ENCODE results near the gene DLG2. TPM values are rescaled to one million over a fixed set of nuclear protein-coding genes. Genes with fewer than 3 reads are reported as not detected.
"Not testable (repeated sequence)": the region's sequence is repeated elsewhere in the genome, so short reads cannot be mapped to it uniquely, and the experiment has no call there.

Gene DLG2
- total RNA-seq, 1 donor from 2014 or later, result 0.18 TPM

DNA sequence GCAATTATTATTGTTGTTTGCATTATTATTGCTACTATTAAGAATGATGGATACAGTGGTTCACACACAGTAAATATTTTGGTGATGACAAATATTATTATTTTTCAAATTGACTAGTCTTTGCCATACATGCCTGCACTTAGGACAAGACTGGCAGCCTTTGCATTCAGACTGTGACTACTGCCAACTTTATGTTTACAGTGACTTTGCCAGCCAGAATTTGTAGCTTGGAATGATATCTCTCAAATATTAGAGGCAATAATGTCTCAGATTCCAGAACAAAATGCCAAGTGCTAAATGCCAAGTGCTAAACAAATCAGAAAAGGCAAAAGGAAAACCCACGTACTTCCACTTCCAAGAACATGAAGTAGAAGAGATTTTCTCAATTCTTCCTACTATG lies 823.1 kb downstream of the DLG2 start:
- DNase-seq (ENCODE audit: extremely low read depth, low read depth, low spot score), result no peak

DNA sequence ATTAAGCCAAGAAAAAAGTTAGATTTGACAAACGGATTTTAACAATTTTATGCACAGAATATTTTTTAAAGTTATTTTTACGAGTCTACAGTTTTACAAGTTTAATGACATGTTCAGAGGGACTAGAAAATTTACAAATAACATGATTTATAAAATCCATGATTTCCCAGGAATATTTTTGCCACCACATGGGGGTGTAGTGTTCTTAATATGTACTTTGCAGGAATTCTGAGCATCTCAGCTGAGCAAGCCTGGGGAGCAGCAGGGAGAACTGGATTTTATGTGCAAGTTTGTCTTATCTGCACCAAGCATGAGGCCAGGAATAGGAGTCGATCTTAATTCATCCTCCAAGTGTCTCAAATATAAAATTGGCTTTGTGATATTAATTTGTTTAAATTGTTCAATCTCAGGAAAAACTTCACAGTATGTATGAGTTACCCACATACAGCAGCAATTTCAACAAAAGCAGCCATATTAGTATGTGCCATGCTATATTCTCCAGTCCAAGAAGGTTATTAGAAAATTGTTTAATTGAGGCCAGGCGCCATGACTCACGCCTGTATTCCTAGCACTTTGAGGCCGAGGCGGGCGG lies 826.3 kb downstream of the DLG2 start:
- no peak for DNase-seq (ENCODE audit: extremely low read depth, low read depth, low spot score)

DNA sequence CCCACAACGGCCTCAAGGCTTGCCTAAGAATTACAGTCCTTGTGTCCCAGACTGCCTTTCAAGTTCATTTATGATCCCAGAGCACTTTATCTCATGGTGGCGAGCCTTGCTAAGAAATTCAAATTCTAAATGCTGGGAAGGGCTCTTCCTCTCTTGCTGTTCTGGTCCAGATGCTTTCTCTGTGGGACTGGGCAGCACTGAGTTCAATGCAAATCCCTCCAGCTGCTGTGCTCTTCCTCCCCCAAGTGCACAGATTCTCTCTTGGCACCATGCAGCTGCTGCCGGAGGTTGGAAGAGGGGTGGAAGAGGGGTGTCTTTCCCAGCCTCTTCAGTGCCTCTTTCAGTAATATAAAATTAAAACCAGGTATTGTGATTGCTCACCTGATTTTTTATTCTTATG lies 828.0 kb downstream of the DLG2 start:
- DNase-seq (ENCODE audit: extremely low read depth, low read depth, low spot score), result no peak

DNA sequence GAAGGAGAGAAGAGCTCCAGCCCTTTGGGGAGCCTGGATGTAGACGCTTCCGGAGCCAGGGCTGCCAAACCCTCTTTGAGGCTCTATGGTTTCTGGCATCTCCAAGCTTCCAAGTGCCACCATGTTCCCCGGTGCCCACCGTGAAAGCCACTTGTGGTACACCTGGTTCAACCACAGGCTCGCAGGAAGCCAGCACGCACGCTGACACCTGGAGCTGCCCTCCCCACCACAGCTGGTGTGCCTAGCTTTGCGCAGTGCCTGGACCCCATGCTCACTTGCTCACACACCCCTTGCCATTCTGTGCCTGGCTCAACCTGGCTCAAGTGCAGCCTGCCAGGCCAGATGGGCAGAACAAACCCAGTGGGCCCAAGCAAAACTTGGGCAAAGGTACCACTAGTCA lies 831.4 kb downstream of the DLG2 start:
- no peak for DNase-seq (ENCODE audit: extremely low read depth, low read depth, low spot score)

DNA sequence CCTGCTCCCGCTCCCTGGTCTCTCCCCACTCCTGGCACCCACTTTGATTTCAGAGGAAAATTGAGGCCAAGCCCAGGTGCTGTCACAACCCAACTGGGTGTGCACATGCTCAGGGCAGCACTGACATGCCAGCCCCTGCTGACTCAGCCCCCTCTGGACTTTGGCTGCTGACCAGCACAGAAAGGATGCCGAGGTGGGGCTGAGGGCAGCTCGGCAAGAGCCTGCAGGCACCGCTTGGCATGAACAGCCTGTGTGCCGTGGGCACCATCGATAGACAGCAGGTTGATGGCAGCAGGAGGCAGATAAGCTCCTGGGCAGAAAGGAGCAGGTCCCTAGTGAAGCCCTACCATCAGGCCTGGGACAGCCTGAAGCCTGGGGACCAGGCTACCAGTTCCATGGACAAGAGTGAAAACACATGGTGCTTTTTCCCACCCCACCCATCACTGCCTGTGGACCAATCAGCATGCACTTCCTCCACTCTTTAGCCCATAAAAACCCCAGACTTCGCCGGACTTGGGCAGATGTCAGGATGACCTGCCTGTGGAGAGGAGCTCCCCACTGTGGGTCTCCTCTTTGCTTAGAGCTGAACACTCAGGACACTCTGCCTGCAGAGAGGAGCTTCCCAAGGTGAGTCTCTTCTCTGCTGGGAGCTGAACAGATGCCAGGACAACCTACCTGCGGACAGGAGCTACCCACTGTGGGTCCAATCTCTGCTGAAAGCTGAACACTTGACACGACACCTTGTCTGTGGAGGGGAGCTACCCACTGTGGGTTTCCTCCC lies 832.3 kb downstream of the DLG2 start:
- no peak for DNase-seq (ENCODE audit: extremely low read depth, low read depth, low spot score)

DNA sequence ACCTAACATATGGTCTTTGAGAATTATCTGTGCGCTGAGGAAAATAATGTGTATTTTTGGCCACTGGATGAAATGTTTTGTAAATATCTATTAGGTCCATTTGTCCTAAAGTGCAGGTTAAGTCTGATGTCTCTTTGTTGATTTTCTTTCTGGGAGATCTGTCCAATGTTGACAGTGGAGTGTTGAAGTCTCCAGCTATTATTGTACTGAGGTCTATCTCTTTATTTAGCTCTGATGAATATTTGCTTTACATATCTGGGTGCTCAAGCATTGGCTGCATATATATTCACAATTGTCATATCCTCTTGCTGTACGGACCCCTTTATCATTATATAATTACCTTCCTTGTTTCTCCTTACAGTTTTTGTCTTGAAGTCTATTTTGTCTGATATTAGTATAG lies 833.8 kb downstream of the DLG2 start:
- DNase-seq (ENCODE audit: extremely low read depth, low read depth, low spot score), result no peak

DNA sequence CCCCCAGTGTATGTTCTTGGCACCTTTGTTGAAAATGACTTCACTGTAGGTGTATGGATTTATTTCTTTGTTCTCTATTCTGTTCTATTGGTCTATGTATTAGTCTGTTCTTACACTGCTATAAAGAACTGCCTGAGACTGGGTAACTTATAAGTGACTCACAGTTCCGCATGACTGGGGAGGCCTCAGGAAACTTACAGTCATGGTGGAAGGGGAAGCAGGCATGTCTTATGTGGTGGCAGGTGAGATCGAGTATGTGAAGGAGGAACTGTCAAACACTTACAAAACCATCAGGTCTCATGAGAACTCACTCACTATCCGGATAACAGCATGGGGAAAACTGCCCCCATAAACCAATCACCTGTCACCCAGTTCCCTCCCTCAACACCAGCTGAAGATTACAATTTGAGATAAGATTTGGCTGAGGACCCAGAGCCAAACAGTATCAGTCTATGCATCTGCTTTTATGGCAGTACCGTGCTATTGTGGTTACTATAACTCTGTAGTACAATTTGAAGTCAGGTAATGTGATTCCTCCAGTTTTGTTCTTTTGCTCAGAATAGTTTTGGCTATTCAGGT lies 836.2 kb downstream of the DLG2 start:
- no peak for DNase-seq (ENCODE audit: extremely low read depth, low read depth, low spot score)

DNA sequence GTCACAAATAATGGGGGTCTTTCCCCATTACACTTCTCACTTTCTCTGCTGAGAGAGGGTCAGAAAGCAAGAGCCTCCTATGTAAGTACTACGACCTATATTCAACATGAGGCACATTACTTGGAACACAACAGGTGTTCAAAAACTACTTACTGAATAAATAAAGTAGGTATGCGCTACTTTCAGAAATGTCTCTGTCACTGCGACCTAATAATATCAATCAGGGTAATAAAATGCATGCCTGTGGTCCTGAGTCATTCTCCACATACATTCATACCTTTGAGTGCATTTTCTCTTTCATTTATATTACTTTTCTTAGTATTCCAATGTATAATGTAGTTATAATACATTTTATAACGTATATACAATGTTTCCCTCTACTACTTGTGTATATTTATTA lies 838.9 kb downstream of the DLG2 start:
- no peak for DNase-seq (ENCODE audit: extremely low read depth, low read depth, low spot score)

DNA sequence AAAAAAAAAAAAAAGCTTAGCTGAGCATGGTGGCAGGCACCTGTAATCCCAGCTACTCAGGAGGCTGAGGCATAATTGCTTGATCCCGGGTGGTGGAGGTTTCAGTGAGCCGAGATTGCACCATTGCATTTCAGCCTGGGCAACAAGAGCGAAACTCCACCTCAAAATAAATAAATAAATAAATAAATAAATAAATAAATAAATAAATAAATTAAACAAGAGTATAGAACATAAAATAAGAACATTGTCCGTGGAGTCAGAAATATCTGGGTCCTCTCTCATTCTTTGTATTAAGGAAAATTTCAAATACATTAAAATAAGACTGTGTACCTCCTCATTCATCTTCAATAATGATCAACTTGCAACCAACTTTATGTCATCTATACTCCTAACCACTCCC lies 843.0 kb downstream of the DLG2 start:
- DNase-seq (ENCODE audit: extremely low read depth, low read depth, low spot score), result not testable (repeated sequence)

DNA sequence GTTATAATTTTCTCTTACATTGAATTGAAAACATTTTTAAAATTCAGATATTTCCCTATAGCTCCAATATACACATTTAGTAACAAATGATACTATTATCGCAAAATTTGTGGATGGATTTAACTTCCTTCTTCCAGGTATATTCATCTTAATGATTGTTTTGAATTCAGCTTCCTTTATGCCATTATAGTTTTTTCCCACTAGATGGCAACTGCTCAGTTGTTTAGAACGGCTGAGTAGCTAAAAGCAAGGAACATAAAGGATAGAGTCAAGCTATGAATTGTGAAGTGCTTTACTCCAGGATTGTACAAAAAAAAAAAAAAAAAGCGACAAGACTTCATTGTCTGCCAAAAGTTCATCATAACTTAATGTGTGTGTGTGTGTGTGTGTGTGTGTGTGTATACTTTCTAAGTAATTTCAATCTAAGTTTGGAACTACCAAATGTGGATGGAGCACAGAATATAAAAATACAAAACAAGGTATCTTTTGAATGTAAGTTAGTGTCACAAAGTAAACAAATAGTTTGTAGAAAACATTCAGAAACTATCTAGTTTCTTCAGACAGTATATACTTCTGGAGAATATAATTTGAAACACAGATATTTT lies 846.4 kb downstream of the DLG2 start:
- DNase-seq (ENCODE audit: extremely low read depth, low read depth, low spot score), result no peak

DNA sequence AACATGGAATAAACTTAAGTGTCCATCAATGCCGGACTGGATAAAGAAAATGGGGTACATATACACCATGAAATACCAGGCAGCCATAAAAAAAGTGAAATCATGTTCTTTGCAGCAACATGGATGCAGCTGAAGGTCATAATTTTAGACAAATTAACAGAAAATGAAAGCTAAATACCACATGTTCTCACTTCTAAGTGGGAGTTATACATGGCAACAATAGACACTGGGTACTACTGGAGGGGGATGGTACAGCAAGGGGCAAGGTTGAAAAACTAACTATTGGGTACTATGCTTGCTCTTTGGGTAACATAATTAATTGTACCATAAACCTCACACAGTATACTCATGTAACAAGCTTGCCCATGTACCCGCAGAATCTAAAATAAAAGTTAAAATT lies 851.6 kb downstream of the DLG2 start:
- no peak for DNase-seq (ENCODE audit: extremely low read depth, low read depth, low spot score)

DNA sequence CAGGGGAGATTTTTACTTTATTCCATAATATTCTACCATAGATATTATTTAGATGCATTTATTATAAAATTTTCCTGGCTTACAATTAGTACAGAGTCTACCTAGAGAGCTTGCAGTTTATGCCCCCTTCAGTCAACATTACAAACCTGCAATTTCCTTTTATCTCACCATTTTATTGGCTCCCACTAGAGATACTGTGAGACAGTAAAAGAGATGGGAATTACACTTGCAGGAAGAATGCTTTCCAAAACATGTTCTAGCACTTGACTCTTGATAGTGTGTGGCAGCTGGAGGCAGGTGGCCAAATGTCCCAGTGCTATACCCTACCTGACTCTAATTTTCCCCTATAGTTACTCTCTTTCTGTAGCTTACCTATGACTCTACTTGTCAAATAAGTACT lies 863.2 kb downstream of the DLG2 start:
- no peak for DNase-seq (ENCODE audit: extremely low read depth, low read depth, low spot score)

DNA sequence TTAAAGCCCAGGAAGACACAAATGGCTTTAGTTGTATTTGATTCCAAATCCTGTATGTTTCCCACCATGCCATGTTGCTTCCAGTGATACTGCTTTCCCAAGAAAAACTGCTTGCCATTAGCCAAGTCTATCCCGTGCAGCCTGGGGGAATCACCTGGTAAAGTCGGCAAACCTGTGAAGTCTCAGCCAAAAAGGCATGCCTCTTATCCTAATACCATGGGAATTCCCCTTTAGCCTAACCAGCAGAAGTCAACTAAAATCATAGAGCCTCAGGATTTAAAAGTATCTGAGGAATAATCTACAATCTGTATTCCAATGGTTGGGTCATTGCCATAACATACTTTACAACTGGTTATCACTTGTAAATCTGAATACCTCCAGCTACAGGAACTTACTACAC lies 869.4 kb downstream of the DLG2 start:
- no peak for DNase-seq (ENCODE audit: extremely low read depth, low read depth, low spot score)

DNA sequence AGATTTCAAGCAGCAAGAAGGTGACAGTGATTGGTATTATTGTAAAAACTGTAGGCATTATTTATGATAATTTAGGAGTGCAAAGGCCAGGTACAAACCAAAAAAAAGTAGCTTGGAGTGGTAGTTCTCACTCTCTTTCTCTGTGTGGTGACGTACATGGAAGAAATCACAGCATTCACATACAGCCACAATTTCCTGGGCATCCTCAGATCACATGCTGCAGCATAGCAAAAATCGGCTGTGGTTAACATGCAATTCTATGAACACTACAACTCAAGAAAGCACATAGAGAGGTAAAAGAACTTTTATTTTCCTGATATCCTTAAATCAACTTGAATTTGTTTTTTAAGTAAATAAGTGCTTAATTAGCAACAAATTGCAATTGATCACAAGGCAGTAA lies 875.8 kb downstream of the DLG2 start:
- no peak for DNase-seq (ENCODE audit: extremely low read depth, low read depth, low spot score)

DNA sequence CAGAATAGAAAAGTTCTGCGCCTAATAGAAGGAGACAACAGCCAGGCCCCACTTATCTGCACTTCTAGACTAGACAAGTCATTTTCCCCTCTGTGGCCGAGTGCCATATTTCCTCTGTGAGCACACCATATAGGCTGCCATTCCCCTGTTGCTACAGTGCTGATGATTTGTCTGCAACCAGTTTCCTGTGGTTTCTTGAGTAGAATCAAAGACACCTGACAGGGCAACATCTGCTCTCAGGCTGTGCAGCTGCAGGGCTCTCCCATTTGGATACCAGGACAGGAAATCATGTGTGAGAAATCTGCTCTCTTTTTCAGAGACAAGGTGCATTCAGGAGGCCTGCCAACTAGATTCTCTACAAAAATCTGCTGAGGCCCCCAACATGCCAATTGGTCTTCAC lies 879.3 kb downstream of the DLG2 start:
- DNase-seq (ENCODE audit: extremely low read depth, low read depth, low spot score), result no peak

DNA sequence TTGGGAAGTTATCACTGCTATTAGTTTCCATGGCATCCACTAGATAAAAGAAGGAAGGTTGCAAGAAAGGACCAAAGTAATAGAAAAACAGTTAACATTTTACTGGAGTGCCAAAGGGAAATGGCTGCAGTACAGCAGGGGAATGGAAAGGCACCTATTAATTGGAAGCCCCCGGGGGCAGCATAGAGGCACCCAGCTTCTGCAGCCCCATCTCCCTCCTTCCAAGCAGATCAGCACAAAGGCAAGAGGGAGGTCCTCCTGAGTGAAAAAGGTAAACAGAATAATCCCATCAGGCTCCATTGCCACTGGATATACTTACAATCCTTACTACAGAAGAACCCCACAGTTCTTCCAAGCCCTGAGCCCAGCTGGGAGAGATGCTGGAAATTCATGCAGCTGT lies 887.1 kb downstream of the DLG2 start:
- DNase-seq (ENCODE audit: extremely low read depth, low read depth, low spot score), result no peak

DNA sequence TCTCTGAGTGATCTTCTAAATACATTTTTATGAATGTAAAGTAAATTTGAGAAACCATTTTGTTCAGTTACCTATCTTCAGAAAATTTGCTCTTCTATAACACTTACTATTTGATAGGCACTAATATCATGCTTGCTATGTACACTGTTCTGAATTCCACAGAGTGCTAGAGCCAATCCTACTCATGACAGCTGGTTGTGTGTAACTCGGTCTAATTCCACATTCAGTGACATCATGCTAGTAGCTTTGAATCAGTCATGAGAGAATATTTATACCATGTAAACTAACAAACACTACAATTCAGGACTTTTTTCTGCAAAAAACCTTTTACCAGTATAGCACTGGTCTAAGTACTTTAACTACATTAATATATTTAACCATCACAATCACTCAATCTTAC lies 902.9 kb downstream of the DLG2 start:
- no peak for DNase-seq (ENCODE audit: extremely low read depth, low read depth, low spot score)

DNA sequence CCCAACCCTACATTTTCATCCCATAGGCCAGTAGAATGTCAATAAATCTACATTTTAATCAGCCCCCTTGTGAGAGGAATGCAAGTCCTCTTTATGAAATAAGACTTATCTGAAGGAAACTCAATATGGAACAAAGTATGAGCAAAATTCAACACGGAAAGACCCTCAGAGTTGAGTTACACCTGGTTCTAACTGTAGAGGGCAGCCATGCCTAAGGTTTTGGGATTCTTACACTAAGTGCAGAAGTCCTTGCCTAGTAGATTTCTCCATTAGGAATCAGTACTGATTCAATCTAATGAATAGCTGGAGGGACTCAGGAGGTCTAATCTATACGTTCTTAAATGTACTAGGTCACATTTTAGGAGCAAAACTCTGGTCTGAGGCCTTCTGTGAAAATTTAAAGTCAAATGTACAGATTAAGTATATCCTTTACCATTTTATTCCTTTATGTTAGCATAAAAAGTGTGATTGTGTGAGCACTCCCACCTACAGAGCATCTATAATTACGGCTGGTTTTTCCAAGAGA lies 904.5 kb downstream of the DLG2 start:
- DNase-seq (ENCODE audit: extremely low read depth, low read depth, low spot score), result no peak

DNA sequence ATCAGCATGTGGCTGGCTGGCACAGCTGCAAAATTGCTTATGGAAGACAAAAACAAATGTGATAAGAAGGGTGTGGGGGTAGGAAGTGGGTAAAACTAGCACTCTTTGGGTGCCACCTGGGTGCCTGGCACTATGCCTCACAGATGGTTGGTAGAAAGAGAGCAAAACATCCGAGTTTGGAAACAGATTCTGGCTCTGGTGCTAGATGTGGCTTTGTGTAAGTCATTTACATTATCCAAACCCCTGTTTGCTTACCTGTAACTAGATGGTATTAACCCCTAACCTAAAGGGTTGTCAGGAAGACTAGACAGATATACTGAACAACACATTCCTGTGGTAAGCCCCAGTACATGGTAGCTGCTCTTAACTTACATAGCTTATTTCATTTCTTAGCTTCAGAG lies 905.6 kb downstream of the DLG2 start:
- no peak for DNase-seq (ENCODE audit: extremely low read depth, low read depth, low spot score)

DNA sequence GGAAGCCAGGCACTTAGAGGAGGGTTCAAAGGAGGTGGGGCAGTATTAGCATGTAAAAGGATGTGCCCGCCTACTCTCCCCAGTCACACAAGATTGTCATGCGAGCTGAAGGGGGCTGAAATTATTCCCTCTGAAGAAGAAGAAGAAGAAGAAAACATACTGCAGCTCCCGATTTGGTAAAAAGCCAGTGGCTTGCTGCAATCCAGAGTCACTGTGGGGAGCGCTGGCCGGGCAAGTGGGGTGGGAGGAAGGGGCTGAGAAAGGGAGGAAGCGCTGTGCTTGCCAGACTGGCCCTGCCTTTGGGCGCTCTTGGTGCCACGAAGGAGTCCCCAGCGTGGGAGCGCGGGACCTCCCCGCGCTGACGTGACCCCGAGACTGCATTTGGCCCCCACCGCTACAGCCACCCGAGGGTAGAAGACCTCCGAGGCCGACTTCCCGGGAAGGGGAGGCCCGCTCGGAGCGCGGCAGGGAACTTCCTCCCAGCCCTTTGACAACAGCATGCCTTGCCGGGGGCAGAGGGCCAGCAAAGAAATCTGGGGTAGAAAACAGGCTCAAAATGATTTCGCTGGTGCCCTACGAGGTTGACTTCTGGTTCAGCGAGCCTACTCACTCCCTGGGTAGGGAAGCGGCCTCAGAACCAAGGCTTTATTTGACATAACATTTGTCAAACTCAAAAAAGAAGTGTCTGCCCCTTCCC lies 906.3 kb downstream of the DLG2 start:
- DNase-seq (ENCODE audit: extremely low read depth, low read depth, low spot score), result no peak

DNA sequence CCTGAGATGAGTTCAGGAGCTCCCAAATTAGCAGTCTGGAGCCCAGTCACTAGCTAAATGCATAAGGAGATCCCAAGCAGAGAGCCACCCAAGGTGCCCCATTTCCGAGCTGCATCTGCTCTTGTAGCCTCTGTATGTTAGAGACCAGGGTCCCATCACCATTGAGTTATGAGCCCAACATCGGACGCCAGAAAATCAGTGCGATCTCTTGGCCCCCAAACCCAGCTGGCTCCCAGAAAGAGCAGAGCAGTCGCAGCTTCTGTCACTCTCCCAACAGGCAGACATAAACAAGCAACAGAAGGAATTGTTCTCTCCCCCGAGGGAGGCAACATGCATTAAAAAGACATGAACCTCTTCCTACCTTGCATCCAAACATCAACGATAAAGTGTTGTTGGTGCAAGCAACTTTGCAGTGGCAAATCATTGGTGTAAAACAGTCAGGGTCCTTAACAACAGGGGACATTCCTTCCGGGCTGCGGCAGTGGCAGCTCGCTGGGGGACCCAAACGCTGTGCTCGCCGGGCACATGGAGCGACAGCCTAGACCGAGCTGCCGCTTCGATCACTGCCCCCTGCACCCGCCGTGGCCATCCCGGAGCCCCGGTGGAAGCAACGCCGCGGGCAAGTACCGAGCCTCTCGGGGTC lies 907.1 kb downstream of the DLG2 start:
- DNase-seq (ENCODE audit: extremely low read depth, low read depth, low spot score), result no peak

Measured in glomerular endothelial cell (primary cell).